Neural crest cell (in vitro differentiated cells): ENCODE measurements around the gene FRAS1. TPM values are rescaled to one million over a fixed set of nuclear protein-coding genes. Genes with fewer than 3 reads are reported as not detected.

ENCODE experiments used
- DNase-seq: peaks from one replicate; pipeline ENCODE4 v3.0.0; 2021; ENCODE audit warnings: low read depth, mixed read lengths, low spot score
- H3K27ac Mint-ChIP-seq: one replicate; pipeline ENCODE4 v1.8.0; 2021; ENCODE audit warnings: mild to moderate bottlenecking, mixed read lengths; ENCODE audit not compliant: unreplicated experiment
- H3K27me3 Mint-ChIP-seq: 2 replicates; pipeline ENCODE4 v1.8.0; 2021; ENCODE audit warnings: low read depth, mild to moderate bottlenecking, mixed read lengths
- H3K36me3 Mint-ChIP-seq: 2 replicates; pipeline ENCODE4 v1.8.0; 2021; ENCODE audit warnings: low read depth, mild to moderate bottlenecking, mixed read lengths
- H3K4me1 Mint-ChIP-seq: 2 replicates; pipeline ENCODE4 v1.8.0; 2021; ENCODE audit warnings: mixed read lengths
- H3K4me3 Mint-ChIP-seq: one replicate; pipeline ENCODE4 v1.8.0; 2021; ENCODE audit warnings: mild to moderate bottlenecking, mixed read lengths
- H3K9me3 Mint-ChIP-seq: 2 replicates; pipeline ENCODE4 v1.8.0; 2021; ENCODE audit warnings: mixed read lengths
- total RNA-seq: library from RNA; stranded (reverse); gene quantifications from 2 replicates; pipeline ENCODE4 v1.2.1, GENCODE V29; 2021
- TF ChIP-seq, protein P1 (sequence below): fragments of 200-600 bp; sonication (generic); conservative IDR thresholded peaks from 2 replicates; pipeline ENCODE4 v1.5.0; 2021; ENCODE audit warnings: antibody characterized with exemption, mild to moderate bottlenecking

Gene FRAS1
- total RNA-seq, 1 donor from 2014 or later = 8.4 TPM

DNA sequence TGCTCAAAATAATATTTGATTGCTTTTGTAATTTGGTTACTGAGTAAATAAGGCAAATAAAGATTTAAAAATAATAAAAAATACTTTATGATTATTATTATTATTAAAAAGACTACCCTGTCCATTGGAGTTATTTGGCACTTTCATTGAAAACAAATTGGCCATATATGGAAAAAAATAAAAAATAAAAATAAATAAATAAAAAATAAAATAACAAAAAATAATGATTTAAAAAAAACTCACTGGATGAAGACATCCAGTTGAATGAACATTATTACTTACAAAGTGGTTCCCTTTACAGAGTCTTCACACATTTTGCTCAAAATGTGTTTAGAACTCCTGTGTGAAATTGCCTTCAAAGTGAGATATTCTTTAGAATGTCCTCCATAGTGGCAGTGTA lies 353.1 kb downstream of the FRAS1 start:
- H3K4me3 Mint-ChIP-seq = no peak overlapping the region
- H3K9me3 Mint-ChIP-seq = no peaks in the 10 kb centered on the region
- TF ChIP-seq, protein P1, sequence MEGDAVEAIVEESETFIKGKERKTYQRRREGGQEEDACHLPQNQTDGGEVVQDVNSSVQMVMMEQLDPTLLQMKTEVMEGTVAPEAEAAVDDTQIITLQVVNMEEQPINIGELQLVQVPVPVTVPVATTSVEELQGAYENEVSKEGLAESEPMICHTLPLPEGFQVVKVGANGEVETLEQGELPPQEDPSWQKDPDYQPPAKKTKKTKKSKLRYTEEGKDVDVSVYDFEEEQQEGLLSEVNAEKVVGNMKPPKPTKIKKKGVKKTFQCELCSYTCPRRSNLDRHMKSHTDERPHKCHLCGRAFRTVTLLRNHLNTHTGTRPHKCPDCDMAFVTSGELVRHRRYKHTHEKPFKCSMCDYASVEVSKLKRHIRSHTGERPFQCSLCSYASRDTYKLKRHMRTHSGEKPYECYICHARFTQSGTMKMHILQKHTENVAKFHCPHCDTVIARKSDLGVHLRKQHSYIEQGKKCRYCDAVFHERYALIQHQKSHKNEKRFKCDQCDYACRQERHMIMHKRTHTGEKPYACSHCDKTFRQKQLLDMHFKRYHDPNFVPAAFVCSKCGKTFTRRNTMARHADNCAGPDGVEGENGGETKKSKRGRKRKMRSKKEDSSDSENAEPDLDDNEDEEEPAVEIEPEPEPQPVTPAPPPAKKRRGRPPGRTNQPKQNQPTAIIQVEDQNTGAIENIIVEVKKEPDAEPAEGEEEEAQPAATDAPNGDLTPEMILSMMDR = no peak
- no peaks in the 10 kb centered on the region for H3K4me1 Mint-ChIP-seq
- no peak overlapping the region for H3K27ac Mint-ChIP-seq
- H3K27me3 Mint-ChIP-seq = no peaks in the 10 kb centered on the region
- DNase-seq = no peak
- H3K36me3 Mint-ChIP-seq = no peaks in the 10 kb centered on the region

DNA sequence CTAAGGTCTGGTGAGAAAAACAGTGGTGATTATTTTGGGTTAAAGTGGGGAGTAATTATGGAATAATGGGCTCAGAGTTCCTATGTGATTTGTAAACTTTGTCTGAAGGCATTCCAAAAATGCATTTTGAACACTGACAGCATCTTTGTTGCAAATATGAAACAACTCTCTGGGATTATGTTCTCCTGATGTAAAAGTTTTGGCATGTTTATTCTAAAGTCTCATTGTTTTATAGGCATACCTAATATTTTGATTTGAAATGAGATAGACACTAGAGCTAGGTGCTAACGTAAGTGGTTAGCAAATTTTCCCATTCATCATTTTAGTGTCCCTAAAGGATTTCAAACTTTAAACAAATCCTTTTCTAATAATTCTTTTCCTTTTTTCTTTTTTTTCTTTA lies 353.6 kb downstream of the FRAS1 start:
- Mint-ChIP-seq H3K4me3 (no peak overlapping the region), H3K4me1 (no peaks in the 10 kb centered on the region), H3K36me3 (no peaks in the 10 kb centered on the region), H3K9me3 (no peaks in the 10 kb centered on the region), H3K27me3 (no peaks in the 10 kb centered on the region), H3K27ac (no peak overlapping the region)
- TF ChIP-seq, protein P1 = no peak
- DNase-seq = no peak

DNA sequence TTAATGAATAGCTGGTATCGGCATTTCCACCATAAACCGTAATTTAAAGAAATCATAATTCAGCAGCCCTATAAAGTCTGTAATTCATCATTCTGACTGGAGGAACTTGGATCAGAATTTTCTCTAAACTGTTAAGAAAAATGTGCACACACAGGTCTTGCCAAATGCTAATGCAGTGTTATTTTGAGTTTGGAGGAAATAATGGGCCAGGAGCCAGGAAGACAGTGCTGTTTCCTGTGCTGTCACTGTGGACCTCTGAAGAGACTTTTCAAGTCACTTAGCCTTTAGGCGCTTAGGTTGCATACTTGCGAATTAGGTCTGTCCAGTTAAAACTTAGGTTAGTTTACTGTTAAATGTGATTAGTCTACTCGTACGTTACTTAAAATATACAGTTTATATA lies 357.0 kb downstream of the FRAS1 start:
- no peak for DNase-seq
- Mint-ChIP-seq H3K36me3 (no peaks in the 10 kb centered on the region), H3K27me3 (no peaks in the 10 kb centered on the region), H3K9me3 (no peaks in the 10 kb centered on the region), H3K27ac (no peak overlapping the region), H3K4me3 (no peak overlapping the region), H3K4me1 (peaks cover 16% of the 10 kb centered on the region)
- TF ChIP-seq, protein P1 = no peak

DNA sequence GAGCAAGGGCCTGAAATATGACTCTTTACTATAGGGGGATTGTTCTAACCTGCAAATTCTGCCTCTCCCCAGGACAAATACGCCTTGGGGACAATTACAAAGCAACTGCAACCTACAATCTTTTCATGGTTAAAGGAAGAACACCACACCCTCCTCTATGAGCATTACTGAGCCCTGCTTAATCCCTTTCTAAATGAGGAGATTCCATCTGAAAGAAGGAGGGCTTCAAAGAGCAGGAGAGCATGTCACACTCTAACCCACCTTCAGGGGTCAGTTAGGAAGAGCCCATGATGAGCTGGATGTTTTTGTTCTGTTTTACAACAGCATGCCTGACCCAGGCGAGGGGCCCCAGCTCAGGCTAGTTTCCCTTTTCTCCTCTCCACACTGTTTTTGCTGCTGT lies 360.5 kb downstream of the FRAS1 start:
- Mint-ChIP-seq H3K9me3 (peaks cover 2% of the 10 kb centered on the region), H3K4me1 (peaks cover 16% of the 10 kb centered on the region), H3K4me3 (no peak overlapping the region)

DNA sequence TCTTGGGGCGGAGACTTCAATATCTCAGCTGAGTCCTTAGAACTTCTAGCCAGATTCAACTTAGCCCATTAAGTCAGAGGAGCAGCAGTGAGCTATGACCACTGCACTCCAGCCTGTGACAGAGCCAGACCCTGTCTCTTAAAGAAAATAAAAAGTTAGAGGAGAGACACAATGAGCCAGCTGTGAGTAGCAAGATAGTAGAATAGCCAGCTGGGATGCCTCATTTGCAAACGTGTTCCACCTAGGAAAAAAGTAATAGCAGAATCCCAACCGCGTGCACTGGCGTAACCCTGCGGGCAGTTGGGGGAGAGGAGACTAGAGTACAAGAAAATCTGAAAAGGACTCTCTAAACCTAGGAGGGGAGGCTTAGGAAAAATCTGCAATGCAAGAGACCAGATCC lies 361.3 kb downstream of the FRAS1 start:
- Mint-ChIP-seq H3K36me3 (peaks cover 14% of the 10 kb centered on the region), H3K4me1 (peaks cover 16% of the 10 kb centered on the region), H3K9me3 (peaks cover 2% of the 10 kb centered on the region), H3K27me3 (no peaks in the 10 kb centered on the region), H3K27ac (no peak overlapping the region), H3K4me3 (no peak overlapping the region)
- TF ChIP-seq, protein P1 = no peak
- DNase-seq = no peak

More for the DNA sequence above, 360.5 kb downstream of the FRAS1 start:
- Mint-ChIP-seq H3K27me3 (no peaks in the 10 kb centered on the region), H3K36me3 (peaks cover 14% of the 10 kb centered on the region), H3K27ac (no peak overlapping the region)
- no peak for DNase-seq
- TF ChIP-seq, protein P1 = no peak

DNA sequence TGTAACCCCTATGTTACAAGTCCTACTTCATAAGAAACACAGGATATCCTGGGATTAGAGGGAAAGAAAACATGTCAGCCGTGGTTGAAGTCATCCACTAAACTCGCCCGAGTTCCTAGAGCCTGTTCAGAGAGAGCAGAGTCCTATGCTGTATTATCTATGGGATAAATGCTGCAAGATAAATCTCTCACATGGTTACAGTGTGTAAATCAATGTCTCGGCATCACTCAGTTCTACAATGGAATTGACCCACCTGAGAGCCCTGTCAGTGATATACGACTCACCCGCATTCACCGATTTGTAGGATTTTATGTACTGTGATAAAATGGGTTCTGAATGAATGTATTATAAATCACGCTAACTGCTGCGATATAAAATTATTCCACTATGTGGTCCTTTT lies 366.7 kb downstream of the FRAS1 start:
- Mint-ChIP-seq H3K36me3 (peaks cover 14% of the 10 kb centered on the region), H3K4me3 (no peak overlapping the region), H3K9me3 (peaks cover 2% of the 10 kb centered on the region), H3K27me3 (no peaks in the 10 kb centered on the region), H3K27ac (no peak overlapping the region), H3K4me1 (no peaks in the 10 kb centered on the region)
- no peak for DNase-seq
- TF ChIP-seq, protein P1 = no peak
